Head of caudate nucleus (tissue), 42 donors: Measurements from ENCODE around the gene SNTG2.
A peak's percentile ranks its signal among the peaks of the same experiment; 100 is the strongest.

Experiments used
- DNase-seq, 42 donors: peaks; one replicate each; pipeline versions ENCODE4 v3.0.0 to v3.0.0-alpha.2; 2020 to 2021; ENCODE audit warnings: mixed read lengths in 7 of 42
- intact Hi-C: fragments of 100-400 bp; cut with DNase I; formaldehyde crosslinking; loops from one replicate; pipeline ENCODE4 v1.15.0; 2022

Gene SNTG2

DNA sequence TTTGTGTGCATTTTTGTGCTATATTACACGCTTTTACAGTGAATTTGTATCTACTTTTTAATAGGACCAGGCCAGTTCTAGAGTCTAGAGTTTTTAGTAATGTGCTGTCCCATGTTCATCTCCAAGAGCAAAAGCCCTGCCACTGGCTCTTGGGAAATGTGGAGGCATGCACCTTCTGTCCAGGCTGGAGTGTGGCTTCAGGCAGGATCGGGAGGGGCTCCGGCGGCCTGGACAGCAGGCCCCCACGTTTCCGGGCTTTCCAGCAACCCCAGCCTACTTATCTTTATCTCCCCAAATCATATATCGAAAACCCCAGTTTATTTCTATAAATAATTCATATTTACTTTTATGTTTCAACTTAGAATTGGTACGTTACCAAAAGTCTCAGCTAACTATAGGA, 78.2 kb downstream of the SNTG2 start:
- intact Hi-C loops, result no loop called here
- no peak for DNase-seq

DNA sequence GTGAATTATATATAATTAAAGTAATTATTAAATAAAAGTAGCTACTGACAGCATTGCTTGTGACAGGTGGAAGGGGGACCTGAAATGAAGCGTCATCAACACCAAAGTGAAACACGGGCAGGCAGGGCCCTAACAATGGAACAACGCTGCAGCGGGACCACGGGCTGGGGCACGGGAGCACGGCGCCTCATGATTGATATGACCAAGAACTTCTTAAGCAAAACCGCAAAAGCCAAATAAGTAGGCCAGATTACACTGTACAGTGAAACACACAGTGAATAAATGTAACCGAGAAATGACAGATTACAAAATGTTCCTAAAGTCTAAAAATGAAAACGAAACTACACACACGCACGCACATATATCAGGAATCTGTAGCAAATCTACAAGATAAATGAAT, 81.4 kb downstream of the SNTG2 start:
- DNase-seq, result peak in 1 of 42 donors; percentile 7
- intact Hi-C loops, result no loop called here

GRCh38 chr2:1033069-1033468, 82.4 kb downstream of the SNTG2 start:
- intact Hi-C loops, result no loop called here
- no peak for DNase-seq

- no peak for DNase-seq
- intact Hi-C loops, result no loop called here
Observed at GRCh38 chr2:1037066-1037465, 86.4 kb downstream of the SNTG2 start.

DNA sequence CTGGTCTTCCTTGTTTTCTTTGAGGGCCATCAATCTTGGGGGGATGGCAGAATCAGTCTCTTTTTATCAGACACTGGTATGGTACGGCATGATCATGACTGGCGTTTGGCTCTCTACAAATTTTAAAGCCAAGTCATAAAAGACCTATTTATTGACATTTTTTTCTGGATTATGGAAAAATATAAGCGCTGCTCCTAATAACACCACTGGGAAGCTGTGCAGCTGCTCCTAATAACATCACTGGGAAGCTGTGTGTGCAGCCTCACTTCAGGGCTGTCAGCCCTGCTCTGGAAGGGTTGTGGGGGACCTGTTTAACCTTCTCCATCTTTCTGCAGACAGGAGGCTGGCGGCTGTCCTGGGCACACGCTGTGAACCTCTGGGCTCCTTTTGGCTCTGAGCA, 88.9 kb downstream of the SNTG2 start:
- intact Hi-C loops, result no loop called here
- DNase-seq, result no peak

- no peak for DNase-seq
- intact Hi-C loops, result no loop called here
Observed at GRCh38 chr2:1041012-1041805, 90.6 kb downstream of the SNTG2 start.

DNA sequence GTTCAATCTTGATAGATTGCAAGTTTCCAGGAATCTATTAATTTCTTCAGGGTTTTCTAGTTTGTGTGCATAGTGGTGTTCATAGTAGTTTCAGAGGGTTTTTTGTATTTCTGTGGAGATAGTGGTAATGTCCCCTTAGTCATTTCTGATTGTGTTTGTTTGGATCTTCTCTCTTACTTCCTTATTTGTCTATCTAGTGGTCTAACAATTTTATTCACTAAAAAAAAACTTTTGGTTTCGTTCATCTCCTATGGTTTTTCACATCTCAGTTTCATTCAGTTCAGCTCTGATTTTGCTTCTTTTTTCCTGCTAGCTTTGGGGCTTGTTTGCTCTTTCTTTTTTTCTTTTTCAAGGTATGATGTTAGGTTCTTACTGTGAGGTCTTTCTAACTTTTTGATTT, 94.5 kb downstream of the SNTG2 start:
- no peak for DNase-seq
- intact Hi-C loops, result no loop called here

DNA sequence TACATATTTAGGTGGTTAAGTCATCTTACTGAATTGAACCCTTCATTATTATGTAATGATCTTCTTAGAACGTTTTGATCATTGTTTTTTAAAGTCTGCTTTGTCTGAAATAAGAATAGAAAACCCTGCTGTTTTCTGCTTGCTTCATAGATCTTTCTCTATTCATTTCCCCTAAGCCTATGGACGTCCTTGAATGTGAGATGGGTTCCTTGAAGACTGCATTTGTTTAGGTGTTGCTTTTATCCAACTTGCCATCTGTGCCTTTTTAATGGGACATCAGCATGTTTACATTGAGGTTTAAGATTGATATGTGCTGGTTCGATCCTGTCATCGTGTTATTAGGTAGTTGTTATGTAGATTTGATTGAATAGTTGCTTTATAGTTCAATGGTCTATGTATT, 95.4 kb downstream of the SNTG2 start:
- no peak for DNase-seq
- intact Hi-C loops, result no loop called here

DNA sequence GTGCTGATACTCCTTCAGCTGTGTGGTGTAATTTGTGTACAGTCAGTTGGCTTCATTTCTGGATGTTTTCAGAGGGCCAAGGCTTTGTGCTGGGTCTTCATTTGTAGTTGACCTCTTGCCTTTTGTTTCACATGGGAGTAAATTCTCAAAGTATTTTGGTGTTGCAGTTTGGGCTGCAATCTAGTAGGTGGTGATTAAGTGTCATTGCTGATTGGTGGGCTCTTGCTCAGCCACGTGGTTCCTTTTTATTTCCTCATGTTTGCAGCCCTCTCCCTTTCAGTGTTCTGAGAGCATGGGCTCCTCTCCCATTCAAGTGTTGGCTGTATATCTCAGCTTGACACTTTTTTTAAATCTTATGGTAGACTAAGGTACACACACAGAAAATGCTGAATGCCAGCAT, 96.8 kb downstream of the SNTG2 start:
- intact Hi-C loops, result no loop called here
- DNase-seq, result no peak

DNA sequence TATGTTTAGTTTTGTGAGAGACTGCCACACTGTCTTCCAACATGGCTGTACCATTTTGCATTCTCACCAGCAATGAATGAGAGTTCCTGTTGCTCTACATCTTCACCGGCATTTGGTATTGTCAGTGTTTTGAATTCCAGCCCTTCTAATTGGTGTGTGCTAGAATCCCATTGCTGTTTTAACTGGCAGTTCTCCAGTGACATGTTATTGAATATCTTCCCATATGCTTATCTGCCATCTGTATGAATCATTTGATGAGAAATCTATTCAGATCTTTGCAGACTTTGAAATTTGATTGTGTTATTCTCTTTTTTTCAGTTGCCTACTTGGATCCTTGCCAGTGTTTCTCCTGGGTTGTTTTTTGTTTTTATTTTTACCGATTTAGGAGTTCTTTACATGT, 99.0 kb downstream of the SNTG2 start:
- intact Hi-C loops, result no loop called here
- DNase-seq, result no peak

- no peak for DNase-seq
- intact Hi-C loops, result no loop called here
Observed at GRCh38 chr2:1051075-1051474, 100.4 kb downstream of the SNTG2 start.

GRCh38 chr2:1052771-1053191, 102.1 kb downstream of the SNTG2 start:
- DNase-seq, result no peak
- intact Hi-C loops, result no loop called here

DNA sequence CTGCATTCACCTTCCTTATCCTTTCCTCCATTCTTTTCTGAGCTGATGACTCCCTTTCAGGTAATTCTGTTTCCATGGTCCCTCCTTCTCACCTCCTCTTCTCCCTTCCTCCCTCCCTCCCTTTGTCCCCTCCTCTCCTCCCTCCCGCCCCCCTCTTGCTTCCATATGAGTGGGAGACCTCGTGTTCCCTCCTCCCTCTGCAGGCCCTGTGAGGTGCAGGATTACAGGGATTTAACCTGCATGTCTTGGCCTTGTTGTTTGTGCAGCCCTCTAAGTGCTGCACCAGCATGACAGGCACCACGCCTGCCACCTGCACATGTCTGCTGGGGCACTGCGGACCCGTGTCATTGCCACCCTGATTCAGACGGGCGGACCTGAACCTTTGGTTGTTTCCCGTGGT, 103.1 kb downstream of the SNTG2 start:
- intact Hi-C loops, result no loop called here
- DNase-seq, result no peak

DNA sequence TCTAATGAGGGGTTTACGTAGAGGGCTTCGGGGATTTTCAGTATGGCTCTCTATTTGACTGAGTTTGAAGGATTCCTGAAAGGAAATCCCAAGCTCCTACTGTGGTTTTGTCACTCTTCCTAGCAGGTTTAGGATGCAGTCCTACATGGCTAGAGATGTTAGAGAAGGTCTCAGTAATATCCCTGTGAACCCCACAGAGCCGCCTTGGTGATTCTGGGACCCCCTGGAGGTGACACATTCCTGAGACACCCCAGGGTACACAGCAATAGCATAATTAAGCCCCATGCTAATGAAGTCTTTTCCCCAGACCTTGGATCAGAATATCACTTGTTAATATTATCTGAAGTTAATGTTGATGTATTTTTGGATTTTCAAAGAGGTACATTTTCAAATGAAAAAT, 103.8 kb downstream of the SNTG2 start:
- DNase-seq, result no peak
- intact Hi-C loops, result no loop called here

DNA sequence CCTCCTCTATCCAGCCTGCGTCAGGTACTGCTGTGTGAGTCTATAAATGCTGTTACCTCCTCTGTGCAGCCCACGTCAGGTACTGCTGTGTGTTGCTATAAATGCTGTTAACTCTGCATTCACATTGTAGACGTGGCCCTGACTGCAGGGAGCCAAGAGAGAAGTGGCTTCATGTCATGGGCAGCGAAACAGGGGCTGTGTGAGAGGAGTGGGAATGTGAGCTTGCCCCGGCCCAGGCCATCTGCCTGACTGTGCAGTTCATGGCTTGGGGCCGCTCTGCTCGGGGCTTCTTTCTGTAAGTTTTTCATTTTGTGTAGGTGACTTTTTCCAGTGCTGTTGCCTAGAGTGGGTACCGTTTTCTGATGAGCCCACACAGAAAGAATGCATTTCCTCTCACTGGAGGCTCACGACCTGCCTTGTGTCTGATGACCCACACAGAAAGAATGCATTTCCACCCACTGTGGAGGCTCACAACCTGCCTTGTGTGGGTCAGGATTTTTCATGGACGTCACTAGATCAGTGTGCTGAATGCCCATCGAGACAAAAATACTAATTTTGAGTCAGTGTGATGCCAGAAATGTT, 104.5 kb downstream of the SNTG2 start:
- intact Hi-C loops, result no loop called here
- no peak for DNase-seq

DNA sequence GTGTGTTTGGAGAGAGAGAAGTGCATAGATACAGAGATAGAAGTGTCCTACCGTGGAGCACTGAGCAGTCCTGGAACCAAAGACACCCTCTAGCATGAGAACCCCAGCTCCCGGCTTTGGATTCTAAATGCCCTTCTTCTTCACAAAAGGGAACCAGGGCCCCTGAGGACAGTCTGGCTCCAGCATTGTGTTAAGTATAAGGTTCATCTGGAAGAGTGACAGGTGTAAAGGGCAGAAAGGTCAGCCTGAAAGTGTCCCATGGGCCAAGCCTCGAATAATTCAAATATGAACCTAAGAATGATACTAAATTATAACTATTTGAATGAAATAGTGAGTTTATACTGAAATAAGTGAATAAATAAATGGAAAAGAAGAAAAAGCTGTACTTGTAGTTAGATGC, 109.7 kb downstream of the SNTG2 start:
- intact Hi-C loops, result no loop called here
- DNase-seq, result no peak

GRCh38 chr2:1060987-1061386, 110.3 kb downstream of the SNTG2 start:
- intact Hi-C loops, result no loop called here
- no peak for DNase-seq

- DNase-seq, result no peak
- intact Hi-C loops, result no loop called here
Observed at GRCh38 chr2:1068241-1068640, 117.6 kb downstream of the SNTG2 start.

DNA sequence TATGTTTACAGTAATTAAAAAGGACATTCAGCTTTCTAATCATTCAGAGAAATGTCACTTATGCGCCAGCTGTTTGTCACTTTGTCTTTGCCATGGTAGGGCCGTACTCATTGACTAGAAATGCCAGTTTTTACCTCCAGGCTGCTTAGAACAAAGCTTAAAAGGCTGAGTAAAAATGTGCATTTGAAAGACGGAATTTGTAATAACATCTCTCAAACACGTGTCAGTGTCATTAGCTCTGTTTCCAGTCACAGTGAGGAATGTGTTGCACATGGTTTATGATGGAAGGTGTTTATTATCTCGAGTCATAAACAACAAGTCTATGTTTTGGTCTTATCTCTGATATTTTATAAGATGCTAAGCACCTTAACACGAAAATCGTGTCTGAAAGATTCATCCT, 118.2 kb downstream of the SNTG2 start:
- intact Hi-C loops, result no loop called here

DNA sequence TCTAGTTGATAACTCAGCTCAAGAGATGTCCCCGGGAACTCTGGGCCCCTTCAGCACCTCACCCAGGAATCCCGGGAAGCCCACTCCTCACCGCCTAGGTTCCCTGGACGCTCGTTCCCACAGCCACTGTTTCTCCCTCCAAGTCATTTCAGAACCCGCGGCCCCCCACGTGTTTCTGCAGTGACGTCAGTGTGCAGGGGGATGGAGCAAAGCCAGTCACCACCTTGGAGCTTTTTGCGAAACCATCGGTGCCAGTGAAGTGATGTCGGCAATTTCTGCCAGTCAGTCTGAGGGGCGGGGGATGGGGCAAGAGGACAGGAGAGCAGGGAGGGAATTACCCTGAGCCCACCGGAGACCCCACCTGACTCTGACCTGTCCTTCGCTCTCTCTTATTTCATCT, 119.2 kb downstream of the SNTG2 start:
- intact Hi-C loops, result no loop called here
- no peak for DNase-seq

More for the DNA sequence above, 118.2 kb downstream of the SNTG2 start:
- DNase-seq, result no peak

DNA sequence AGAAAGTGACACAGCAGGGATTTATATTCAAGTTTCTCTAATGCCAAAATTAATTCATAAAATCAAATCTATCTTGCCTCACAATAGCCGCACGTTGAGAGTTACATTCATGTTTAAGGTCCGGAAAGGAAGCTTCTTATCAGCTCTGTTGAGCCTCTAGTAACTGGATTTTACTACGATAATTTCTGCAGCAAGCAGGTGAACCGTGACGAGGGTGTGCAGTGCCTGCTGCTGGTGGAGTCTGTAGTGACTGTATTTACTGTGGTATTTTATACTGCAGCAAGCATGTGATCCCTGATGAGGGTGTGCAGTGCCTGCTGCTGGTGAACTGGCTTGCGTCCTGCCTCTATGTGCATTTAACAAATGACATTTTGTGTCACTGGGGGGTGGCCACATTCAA, 120.0 kb downstream of the SNTG2 start:
- DNase-seq, result no peak
- intact Hi-C loops, result no loop called here
